Upper lobe of right lung (tissue), 1 donor: ENCODE measurements around the gene ZNF787. TPM values are rescaled to one million over a fixed set of nuclear protein-coding genes. Genes with fewer than 3 reads are reported as not detected.

Experiments
- ATAC-seq: fragments of 200-7000 bp; cut with Tn5 transposase; one replicate; pipeline ENCODE4 v1.9.1; 2020; ENCODE audit warnings: mild to moderate bottlenecking, moderate library complexity
- DNase-seq: peaks from one replicate; pipeline ENCODE4 v3.0.0-alpha.2; 2020
- H3K27ac ChIP-seq: fragments of 200-600 bp; one replicate; pipeline ENCODE4 v1.8.0; 2022
- H3K27me3 ChIP-seq: fragments of 200-600 bp; one replicate; pipeline ENCODE4 v1.8.0; 2022; ENCODE audit warnings: mild to moderate bottlenecking
- H3K36me3 ChIP-seq: fragments of 200-600 bp; one replicate; pipeline ENCODE4 v1.8.0; 2022
- H3K4me1 ChIP-seq: fragments of 200-600 bp; one replicate; pipeline ENCODE4 v1.8.0; 2022
- H3K4me3 ChIP-seq: fragments of 200-600 bp; one replicate; pipeline ENCODE4 v1.8.0; 2022; ENCODE audit warnings: mild to moderate bottlenecking
- H3K9me3 ChIP-seq: fragments of 200-600 bp; one replicate; pipeline ENCODE4 v1.8.0; 2022
- intact Hi-C: fragments of 100-400 bp; cut with DNase I; formaldehyde crosslinking; loops from one replicate; pipeline ENCODE4 v1.11.0; 2022
- total RNA-seq: library from RNA; stranded (reverse); fragmentation: NEBNext Ultra II Directional; extraction: Animal tissue kit (Norgen Biotek cat#: 25700); gene quantifications from one replicate; pipeline ENCODE4 v1.2.1, GENCODE V29; 2021
- TF ChIP-seq, protein P1 (sequence below): fragments of 200-600 bp; IDR thresholded peaks from one replicate; pipeline ENCODE4 v1.8.0; 2022; ENCODE audit warnings: antibody characterized with exemption
- donor health status: DM: no; HTN: yes; CAD: no; lungs with severe emphysema.

Gene ZNF787
- total RNA-seq, 1 donor from 2014 or later = 40.7 TPM

DNA sequence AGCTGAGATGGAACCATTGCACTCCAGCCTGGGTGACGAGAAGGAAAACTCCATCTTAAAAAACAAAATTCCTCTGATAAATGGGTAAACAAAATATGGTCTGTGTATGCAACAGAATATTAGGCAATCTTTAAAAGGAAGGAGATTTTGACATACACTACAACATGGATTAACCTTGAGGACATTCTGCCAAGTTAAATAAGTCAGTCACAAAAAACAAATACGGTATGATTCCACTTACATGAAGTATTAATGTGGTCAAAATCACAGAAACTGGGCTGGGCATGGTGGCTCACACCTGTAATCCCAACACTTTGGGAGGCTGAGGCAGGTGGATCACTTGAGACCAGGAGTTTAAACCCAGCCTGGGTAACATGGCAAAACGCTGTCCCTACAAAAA lies 17.0 kb upstream of the ZNF787 start:
- Histone ChIP-seq H3K4me1 (peaks cover 22% of the 10 kb centered on the region), H3K9me3 (no peaks in the 10 kb centered on the region), H3K36me3 (no peaks in the 10 kb centered on the region), H3K4me3 (no peak overlapping the region), H3K27ac (peak overlapping the region; percentile 73), H3K27me3 (no peaks in the 10 kb centered on the region)
- DNase-seq = no peak
- intact Hi-C loops = no loop called here
- TF ChIP-seq, protein P1, sequence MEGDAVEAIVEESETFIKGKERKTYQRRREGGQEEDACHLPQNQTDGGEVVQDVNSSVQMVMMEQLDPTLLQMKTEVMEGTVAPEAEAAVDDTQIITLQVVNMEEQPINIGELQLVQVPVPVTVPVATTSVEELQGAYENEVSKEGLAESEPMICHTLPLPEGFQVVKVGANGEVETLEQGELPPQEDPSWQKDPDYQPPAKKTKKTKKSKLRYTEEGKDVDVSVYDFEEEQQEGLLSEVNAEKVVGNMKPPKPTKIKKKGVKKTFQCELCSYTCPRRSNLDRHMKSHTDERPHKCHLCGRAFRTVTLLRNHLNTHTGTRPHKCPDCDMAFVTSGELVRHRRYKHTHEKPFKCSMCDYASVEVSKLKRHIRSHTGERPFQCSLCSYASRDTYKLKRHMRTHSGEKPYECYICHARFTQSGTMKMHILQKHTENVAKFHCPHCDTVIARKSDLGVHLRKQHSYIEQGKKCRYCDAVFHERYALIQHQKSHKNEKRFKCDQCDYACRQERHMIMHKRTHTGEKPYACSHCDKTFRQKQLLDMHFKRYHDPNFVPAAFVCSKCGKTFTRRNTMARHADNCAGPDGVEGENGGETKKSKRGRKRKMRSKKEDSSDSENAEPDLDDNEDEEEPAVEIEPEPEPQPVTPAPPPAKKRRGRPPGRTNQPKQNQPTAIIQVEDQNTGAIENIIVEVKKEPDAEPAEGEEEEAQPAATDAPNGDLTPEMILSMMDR = no peak
- no peak for ATAC-seq

DNA sequence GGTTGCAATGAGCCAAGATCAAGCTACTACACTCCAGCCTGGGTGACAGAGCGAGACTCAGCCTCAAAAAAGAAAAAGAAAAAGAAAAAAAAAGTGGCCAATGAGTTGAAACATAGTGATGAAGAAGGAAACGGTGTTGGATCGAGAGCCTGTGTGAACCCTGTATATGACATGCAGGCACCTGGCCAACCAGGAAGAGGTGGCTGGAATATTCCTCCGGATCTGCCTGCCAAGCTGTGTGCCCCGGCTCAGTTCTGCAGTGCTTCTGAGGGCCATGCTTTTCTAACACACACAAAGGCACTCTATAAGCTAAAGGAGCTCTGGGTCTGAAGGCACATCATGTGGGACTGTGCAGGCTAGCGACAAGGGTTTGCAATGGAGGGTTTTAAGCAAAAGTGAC lies 16.3 kb upstream of the ZNF787 start:
- Histone ChIP-seq H3K27me3 (no peaks in the 10 kb centered on the region), H3K36me3 (no peaks in the 10 kb centered on the region), H3K4me1 (peaks cover 17% of the 10 kb centered on the region), H3K4me3 (no peak overlapping the region), H3K27ac (peak overlapping the region; percentile 73), H3K9me3 (no peaks in the 10 kb centered on the region)
- no peak for ATAC-seq
- peak; percentile 84 for DNase-seq
- intact Hi-C loops = no loop called here
- TF ChIP-seq, protein P1 = no peak

DNA sequence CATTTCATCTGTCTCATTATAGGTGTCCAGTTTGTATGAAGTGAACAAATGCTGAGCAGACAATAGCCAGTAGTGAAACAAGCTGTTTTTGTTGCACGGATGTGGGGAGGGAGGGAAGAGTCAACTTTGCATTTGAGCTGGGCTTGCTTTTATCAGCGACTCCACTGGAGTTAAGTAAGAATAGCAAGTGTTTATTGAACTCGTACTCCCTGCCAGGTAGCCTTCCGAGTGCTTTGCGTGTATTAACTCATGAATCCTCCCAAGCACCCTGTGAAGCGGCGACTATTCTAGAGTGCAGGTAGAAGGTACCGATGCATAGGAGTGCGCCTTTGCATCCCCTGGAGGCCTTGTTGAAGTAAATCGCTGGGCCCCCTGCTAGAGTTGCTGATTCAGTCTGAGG lies 15.3 kb upstream of the ZNF787 start:
- Histone ChIP-seq H3K9me3 (no peaks in the 10 kb centered on the region), H3K27me3 (no peaks in the 10 kb centered on the region), H3K36me3 (no peaks in the 10 kb centered on the region), H3K4me1 (peaks cover 12% of the 10 kb centered on the region), H3K4me3 (no peak overlapping the region), H3K27ac (peak overlapping the region; percentile 8)
- DNase-seq = no peak
- TF ChIP-seq, protein P1 = no peak
- intact Hi-C loops = no loop called here
- no peak for ATAC-seq

DNA sequence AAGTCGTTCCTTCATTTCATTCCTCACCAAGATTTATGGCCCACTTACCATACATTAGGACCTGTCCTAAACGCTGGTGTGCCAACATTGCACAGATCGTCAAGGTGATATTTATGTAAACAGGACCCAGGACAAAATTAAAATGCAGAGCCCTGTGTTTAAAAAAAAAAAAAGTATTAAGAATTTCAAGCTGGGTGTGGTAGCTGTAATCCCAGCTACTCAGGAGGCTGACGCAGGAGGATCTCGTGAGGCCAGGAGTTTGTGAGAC lies 13.5 kb upstream of the ZNF787 start:
- H3K27ac ChIP-seq = peak overlapping the region; percentile 63

DNA sequence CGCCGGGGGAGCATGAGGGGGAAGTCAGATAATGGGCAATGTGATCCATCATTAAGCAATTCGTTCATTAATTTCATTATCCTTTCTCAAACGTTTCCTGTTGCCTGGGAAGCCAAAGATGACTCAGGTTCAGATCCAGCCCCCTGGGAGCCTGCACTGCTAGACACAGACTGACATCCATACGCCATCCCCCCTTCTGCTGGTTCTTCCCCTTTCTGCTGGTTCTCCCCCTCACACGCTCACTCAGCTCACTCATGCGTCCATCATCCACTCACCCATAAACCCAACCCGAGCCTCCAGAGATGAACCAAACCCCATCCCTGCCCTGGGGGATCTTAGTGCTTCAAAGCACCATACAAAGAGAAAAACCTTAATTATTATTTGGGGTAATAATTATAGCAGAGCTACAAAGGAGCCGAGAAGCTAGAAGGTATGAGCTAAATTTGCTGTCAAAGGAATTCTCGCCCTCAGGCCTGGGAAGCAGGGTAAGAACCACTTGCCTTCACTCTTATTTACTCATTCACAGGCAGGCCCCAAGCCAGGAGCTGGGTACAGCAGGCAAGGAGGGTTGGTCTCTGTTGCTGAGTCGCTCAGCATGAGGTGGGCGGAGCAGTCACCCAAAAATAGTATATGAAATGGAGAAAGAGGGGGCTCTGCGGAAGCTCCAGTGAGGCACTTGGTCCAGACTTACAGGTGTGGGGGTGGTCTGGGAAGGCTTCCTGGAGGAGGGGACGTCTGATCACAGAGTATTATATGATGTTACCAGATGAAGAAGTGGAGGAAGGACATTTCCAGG lies 13.0 kb upstream of the ZNF787 start:
- no peaks in the 10 kb centered on the region for H3K27me3 ChIP-seq
- intact Hi-C loops = no loop called here
- H3K27ac ChIP-seq = peak overlapping the region; percentile 63
- H3K9me3 ChIP-seq = no peaks in the 10 kb centered on the region
- no peak for DNase-seq
- H3K4me1 ChIP-seq = peaks cover 6% of the 10 kb centered on the region
- no peaks in the 10 kb centered on the region for H3K36me3 ChIP-seq
- peak; percentile 79 for ATAC-seq
- no peak overlapping the region for H3K4me3 ChIP-seq
- TF ChIP-seq, protein P1 = no peak

More for the DNA sequence above, 13.5 kb upstream of the ZNF787 start:
- DNase-seq = no peak
- TF ChIP-seq, protein P1 = no peak
- Histone ChIP-seq H3K9me3 (no peaks in the 10 kb centered on the region), H3K36me3 (no peaks in the 10 kb centered on the region), H3K4me3 (no peak overlapping the region), H3K27me3 (no peaks in the 10 kb centered on the region), H3K4me1 (peaks cover 6% of the 10 kb centered on the region)
- intact Hi-C loops = no loop called here
- no peak for ATAC-seq
